ACC112 (cell line): ENCODE measurements around the gene PKP1.
A peak's percentile ranks its signal among the peaks of the same experiment; 100 is the strongest.

Experiments used
- H2AFZ ChIP-seq: fragments of 200-600 bp; sonication (generic); one replicate; pipeline ENCODE4 v1.6.0; 2017; ENCODE audit warnings: antibody characterized with exemption, low read length; ENCODE audit not compliant: unreplicated experiment
- H3K27ac ChIP-seq: fragments of 200-600 bp; sonication (generic); 2 replicates; pipeline ENCODE4 v1.5.1; 2014; ENCODE audit warnings: low read depth, mild to moderate bottlenecking, antibody characterized with exemption, low read length, moderate library complexity
- H3K27me3 ChIP-seq: fragments of 200-600 bp; sonication (generic); 2 replicates; pipeline ENCODE4 v1.6.1; 2014; ENCODE audit warnings: mild to moderate bottlenecking, antibody characterized with exemption, low read length, moderate library complexity, mixed read lengths; ENCODE audit not compliant: insufficient read depth
- H3K36me3 ChIP-seq: fragments of 200-600 bp; sonication (generic); 2 replicates; pipeline ENCODE4 v1.6.1; 2016; ENCODE audit warnings: mild to moderate bottlenecking, antibody characterized with exemption, low read length, moderate library complexity, mixed read lengths; ENCODE audit not compliant: insufficient read depth
- H3K4me1 ChIP-seq: fragments of 200-600 bp; sonication (generic); one replicate; pipeline ENCODE4 v1.6.1; 2016; ENCODE audit warnings: low read length, mixed read lengths; ENCODE audit not compliant: insufficient read depth, unreplicated experiment, control insufficient read depth
- H3K4me3 ChIP-seq: fragments of 200-600 bp; sonication (generic); 2 replicates; pipeline ENCODE4 v1.5.1; 2014; ENCODE audit warnings: mild to moderate bottlenecking, low read depth, low read length
- H3K79me2 ChIP-seq: fragments of 200-600 bp; sonication (generic); one replicate; pipeline ENCODE4 v1.6.0; 2016; ENCODE audit warnings: low read length; ENCODE audit not compliant: control insufficient read depth, unreplicated experiment, insufficient read depth

PKP1 gene

DNA sequence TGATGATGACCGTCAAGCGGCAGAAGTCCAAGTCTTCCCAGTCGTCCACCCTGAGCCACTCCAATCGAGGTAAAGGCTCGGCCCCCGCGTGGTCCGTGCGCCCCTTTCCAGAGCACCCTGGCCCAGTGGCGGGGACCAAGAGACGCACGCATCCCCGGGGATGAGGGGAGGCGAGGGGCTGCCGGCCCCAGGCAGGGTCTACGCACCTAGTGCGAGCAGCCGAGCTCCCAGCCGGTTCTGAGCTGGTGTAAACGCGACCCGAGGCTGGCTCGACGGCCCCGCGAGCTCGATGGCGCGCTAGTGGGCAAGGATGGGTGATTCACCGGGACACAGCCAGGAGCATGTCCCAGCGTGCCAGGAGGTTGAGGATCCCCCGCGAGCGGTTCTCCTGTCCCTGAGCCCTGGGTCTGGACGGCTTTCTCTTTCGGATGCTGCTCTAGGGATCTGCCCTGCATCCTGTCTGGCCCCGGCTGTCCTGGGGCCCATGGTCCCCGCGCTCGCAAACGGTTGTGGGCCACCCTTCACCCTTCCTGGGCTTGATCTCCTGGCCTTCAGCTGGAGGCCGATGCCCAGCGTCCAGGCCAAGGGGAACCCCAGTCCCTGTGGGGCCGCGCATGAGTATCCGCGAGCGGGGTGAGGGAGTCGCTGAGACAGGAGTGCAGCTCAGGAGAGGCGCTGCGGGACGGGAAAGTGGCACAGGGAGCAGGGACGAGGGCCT, 689 bp downstream of the PKP1 start:
- Histone ChIP-seq H3K36me3 (no peaks in the 10 kb centered on the region), H3K79me2 (no peaks in the 10 kb centered on the region), H3K4me3 (peak overlapping the region; percentile 66), H3K27me3 (no peaks in the 10 kb centered on the region), H2AFZ (peak overlapping the region; percentile 68), H3K27ac (no peak overlapping the region), H3K4me1 (peaks cover 5% of the 10 kb centered on the region)

DNA sequence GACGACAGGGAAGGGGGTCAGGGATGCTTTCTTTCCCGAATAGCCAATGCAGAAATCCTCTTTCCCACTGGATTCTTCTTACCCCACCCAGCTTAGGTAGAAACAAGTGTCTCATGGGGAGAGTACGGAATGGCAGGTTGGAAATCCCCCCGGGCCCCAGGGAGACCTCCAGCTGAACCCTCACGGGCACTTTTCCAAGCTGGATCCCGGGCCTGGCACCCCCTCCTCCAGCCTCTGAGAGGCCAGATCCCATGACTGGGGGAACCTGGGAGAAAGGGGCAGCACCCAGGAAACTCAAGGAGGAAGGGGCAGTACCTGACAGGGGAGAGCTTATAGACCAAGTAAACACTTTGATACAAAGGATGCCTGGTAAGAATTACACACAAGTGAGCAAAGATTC, 1.3 kb downstream of the PKP1 start:
- H3K36me3 ChIP-seq = no peaks in the 10 kb centered on the region
- no peaks in the 10 kb centered on the region for H3K79me2 ChIP-seq
- peaks cover 5% of the 10 kb centered on the region for H3K4me1 ChIP-seq
- H3K27me3 ChIP-seq = no peaks in the 10 kb centered on the region
- no peak overlapping the region for H3K4me3 ChIP-seq
- H3K27ac ChIP-seq = no peak overlapping the region
- no peak overlapping the region for H2AFZ ChIP-seq

DNA sequence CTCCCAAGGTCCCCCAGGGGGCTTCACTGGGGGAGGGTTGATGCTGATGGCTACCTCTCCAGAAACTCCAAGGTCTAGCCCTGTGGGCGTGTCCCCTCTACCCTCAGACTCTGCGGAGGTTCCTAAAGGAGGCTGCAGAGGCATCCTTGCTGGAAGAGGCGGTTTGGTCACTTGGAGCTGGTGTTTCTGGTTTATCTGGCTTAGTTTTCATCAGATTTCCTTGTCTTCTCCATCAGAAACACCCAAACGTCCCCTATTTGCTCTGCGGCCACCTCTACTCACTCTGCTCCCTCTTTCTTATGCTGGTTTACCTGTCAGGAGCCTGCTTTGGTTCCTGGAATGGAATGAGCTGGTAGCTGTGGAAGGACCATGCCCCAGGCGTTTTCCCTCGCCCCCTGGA, 2.5 kb downstream of the PKP1 start:
- H3K4me1 ChIP-seq = peaks cover 5% of the 10 kb centered on the region
- no peaks in the 10 kb centered on the region for H3K36me3 ChIP-seq
- no peak overlapping the region for H3K27ac ChIP-seq

DNA sequence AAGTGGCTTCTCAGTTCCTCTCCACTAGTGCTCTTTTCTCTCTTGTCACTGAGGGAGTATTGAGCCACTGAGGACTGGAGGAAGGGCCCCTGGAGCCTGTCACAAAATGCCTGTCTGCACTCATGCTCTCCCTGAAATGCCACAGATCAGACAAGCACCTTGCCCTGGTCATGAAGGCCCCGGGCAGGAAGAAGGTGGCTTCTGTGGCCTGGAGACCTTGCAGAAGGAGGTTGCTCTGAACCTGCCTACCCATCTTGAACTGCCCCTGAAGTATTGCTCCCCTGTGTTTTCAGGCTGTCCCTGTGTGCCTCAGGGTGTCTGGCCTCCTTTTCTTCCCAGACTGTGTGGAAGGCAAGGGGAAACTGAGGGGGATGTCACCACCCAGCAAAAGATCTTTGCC, 3.1 kb downstream of the PKP1 start:
- no peaks in the 10 kb centered on the region for H3K36me3 ChIP-seq
- H3K79me2 ChIP-seq = no peaks in the 10 kb centered on the region
- no peak overlapping the region for H2AFZ ChIP-seq
- no peak overlapping the region for H3K4me3 ChIP-seq
- peaks cover 5% of the 10 kb centered on the region for H3K4me1 ChIP-seq
- H3K27me3 ChIP-seq = no peaks in the 10 kb centered on the region
- H3K27ac ChIP-seq = no peak overlapping the region

More for the DNA sequence above, 2.5 kb downstream of the PKP1 start:
- no peaks in the 10 kb centered on the region for H3K27me3 ChIP-seq
- H3K79me2 ChIP-seq = no peaks in the 10 kb centered on the region
- H3K4me3 ChIP-seq = no peak overlapping the region
- no peak overlapping the region for H2AFZ ChIP-seq

DNA sequence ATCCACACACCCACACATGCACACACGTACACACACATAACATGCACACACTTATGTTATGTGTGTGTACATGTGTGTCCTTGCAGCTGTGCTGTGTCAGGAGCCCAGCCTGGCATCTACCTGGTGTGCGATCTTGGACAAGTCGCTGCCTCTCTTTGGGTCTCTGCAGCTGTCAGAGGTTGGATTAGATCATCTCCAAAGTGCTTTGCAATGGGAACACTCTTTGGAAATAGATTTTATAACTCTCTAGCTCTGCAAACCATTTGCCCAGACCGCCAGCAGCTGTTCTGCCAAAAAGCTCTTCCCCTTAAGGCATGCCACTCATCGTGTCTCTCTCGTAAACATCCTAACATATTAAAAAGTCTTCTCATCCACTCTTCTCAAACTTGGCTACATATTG, 4.7 kb downstream of the PKP1 start:
- no peaks in the 10 kb centered on the region for H3K79me2 ChIP-seq
- H3K4me3 ChIP-seq = no peak overlapping the region
- H3K27ac ChIP-seq = no peak overlapping the region
- H2AFZ ChIP-seq = no peak overlapping the region
- H3K4me1 ChIP-seq = peaks cover under 1% of the 10 kb centered on the region
- H3K27me3 ChIP-seq = no peaks in the 10 kb centered on the region
- no peaks in the 10 kb centered on the region for H3K36me3 ChIP-seq

DNA sequence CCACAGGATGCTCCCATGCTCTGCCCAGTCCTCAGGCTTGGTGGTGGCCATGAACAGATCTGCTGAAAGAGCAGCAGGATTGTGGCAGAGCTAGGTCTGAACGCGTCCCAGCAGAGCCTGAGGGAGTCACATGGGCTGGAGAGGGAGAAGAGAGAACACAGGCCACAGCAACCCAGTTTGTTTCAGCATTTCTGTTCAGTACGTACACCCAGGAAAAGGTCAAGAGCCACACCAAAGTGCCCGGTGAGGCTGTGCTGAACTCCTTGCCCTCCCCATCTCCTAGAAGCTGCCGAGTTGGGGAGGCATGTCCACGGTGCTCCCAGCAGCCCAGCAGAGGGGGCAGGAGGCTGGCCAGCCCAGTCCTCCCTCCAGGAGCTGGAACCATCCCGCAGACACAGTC, 5.5 kb downstream of the PKP1 start:
- Histone ChIP-seq H3K36me3 (no peaks in the 10 kb centered on the region), H3K27me3 (no peaks in the 10 kb centered on the region), H3K4me3 (no peak overlapping the region), H2AFZ (no peak overlapping the region), H3K4me1 (no peaks in the 10 kb centered on the region), H3K79me2 (no peaks in the 10 kb centered on the region), H3K27ac (no peak overlapping the region)

DNA sequence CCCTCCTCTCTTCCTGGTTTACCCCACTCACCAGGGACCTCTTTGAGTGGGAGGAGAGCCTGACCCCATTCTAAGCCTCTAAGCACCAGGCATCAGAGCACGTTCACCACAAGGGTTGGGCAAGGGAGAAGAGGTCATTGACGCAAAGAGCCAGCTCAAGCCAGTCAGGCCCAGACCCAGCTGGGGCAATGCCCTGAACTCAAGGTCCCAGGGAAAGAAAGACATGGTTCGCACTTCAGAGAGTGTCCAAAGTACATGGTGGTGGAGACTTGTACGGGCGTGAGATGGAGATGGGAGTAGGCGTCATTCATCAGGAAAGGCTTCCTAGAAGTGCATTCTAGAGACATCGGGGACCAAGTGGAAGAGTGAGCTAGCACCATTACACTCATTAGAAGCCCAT, 7.2 kb downstream of the PKP1 start:
- Histone ChIP-seq H3K79me2 (no peaks in the 10 kb centered on the region), H2AFZ (no peak overlapping the region), H3K4me3 (no peak overlapping the region), H3K36me3 (no peaks in the 10 kb centered on the region), H3K27me3 (no peaks in the 10 kb centered on the region), H3K4me1 (peaks cover 3% of the 10 kb centered on the region), H3K27ac (no peak overlapping the region)

DNA sequence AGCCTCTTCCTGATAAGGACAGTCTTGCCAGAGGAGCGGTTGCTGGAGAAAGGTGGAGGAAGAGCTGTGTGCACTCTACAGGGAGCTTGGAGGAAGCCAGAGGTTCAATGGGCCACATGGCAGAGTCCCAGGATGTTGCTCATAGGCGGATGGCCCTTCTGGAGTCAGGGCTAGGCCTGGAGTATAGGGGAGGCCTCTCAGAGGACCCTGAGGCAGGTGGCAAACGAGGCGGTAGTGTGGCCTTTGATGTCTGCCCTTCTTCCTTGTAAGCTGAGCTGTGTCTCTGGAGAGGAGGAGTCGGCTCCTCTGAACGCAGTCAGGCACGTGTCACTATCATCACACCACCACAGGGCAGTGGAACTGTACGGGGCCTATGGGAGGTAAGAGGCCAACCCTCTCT, 8.6 kb downstream of the PKP1 start:
- H3K79me2 ChIP-seq = no peaks in the 10 kb centered on the region
- H3K4me3 ChIP-seq = no peak overlapping the region
- H3K27me3 ChIP-seq = no peaks in the 10 kb centered on the region
- no peak overlapping the region for H2AFZ ChIP-seq
- H3K36me3 ChIP-seq = no peaks in the 10 kb centered on the region
- H3K27ac ChIP-seq = no peak overlapping the region
- peaks cover 14% of the 10 kb centered on the region for H3K4me1 ChIP-seq

DNA sequence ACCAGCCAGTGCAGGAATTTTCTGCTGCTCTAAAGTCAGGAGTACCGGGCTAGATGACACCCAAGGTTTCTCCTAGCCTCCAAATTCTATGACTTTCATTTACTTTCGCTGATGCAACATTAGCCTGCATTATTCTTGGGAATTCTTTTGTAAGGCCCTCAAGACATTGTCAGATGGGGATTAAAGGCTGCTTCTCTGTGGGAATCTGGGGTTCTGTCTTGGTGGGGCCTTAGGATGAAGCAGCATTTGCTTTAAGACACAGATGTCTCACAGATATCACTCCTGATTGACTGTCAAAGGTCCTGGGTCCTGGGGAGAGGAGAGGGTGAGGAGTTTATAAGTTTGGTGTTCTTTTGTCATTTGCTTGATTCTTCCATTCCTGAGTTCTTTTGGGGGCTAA, 11.6 kb downstream of the PKP1 start:
- Histone ChIP-seq H3K27ac (no peak overlapping the region), H3K4me3 (no peak overlapping the region), H2AFZ (no peak overlapping the region), H3K79me2 (no peaks in the 10 kb centered on the region), H3K27me3 (no peaks in the 10 kb centered on the region), H3K4me1 (peaks cover 30% of the 10 kb centered on the region), H3K36me3 (no peaks in the 10 kb centered on the region)

DNA sequence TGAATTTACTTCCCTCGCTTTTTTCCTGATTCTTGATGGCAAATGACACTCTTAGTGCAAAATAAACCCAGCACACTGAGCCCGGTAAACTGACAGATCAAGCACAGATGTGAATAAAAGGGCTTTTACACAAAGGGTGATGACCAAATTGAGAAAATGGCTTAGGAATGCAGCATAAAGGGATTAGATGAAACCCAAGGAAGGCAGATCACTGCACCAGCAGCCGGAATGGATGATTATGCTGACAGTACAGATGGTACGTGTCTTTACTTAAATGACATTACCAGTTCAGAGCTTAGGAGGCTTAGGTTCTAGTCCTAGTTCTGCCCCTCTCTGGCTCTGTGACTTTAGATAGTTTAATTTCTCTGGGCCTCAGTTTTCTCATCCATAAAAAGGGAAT, 12.0 kb downstream of the PKP1 start:
- Histone ChIP-seq H3K27me3 (no peaks in the 10 kb centered on the region), H3K79me2 (no peaks in the 10 kb centered on the region), H3K4me3 (no peak overlapping the region), H3K27ac (peak overlapping the region; percentile 13; the same call in 1 of the 2 replicates), H3K36me3 (no peaks in the 10 kb centered on the region), H2AFZ (no peak overlapping the region), H3K4me1 (peaks cover 35% of the 10 kb centered on the region)

DNA sequence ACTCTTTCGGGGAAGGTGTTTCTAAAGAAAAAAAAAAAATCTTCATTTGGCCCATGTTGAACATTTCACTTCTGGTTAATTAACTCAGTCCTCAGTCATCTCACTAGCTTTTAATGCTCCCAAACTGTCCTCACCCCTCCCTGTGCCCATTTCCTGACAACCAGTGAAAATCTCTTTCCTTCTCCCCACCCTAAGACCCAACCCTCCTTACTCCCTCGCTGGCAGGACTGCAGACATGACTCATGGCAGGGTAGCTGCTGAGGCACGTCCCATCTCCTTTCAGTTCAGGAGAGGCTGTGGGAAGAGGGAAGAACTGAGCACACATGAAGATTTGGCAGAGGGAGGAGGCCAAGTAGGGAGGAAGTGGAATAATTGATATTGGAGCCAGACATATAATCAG, 12.6 kb downstream of the PKP1 start:
- no peak overlapping the region for H3K4me3 ChIP-seq
- H2AFZ ChIP-seq = no peak overlapping the region
- no peaks in the 10 kb centered on the region for H3K27me3 ChIP-seq
- H3K27ac ChIP-seq = peak overlapping the region; percentile 13
- no peaks in the 10 kb centered on the region for H3K79me2 ChIP-seq
- peaks cover 36% of the 10 kb centered on the region for H3K4me1 ChIP-seq
- no peaks in the 10 kb centered on the region for H3K36me3 ChIP-seq
